HG02938 (cell line): Measurements from ENCODE around the gene NCKAP5.

Source experiments
- ATAC-seq: cut with Tn5 transposase; IDR thresholded peaks from one replicate; pipeline ENCODE4 v1.9.1; 2021; ENCODE audit warnings: mild to moderate bottlenecking, moderate library complexity; ENCODE audit not compliant: unreplicated experiment

NCKAP5 gene

DNA sequence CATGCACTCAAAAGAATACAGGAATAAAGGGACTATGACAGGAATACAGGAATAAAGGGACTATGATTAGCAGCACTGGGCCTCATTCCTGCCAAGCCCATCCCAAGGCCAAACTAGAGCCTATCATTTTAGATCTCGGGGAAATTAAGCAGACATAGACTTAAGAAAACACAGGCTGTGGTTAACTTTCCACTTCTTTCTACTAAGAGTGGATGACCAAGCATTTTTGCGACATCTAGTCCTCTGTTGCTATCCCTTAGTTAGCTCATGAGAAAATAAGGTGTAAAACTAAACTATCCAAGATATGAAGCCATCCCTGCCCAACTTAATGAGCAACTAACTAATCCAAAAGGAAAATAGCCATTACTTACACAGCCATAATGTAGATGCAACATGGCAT, 904.2 kb downstream of the NCKAP5 start:
- no peak for ATAC-seq

DNA sequence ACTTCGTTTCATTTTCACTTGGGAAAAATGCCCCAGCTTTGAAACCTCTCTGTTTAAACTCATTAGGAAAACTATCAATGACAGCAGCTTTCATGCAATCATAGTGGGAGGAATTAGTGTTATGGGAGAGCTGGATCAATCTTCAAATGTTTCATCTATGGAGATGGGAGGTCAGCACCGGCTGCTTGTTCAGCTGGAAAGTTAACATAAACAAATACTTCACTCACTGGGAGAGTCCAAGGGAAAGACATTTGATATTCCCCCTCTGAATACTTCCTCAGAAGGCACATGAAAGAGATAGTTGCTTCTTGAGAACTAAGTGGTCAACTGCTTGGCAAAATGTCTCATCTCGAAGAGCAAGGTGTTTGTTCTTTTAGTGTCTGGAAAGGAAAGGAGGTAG, 905.5 kb downstream of the NCKAP5 start:
- ATAC-seq: no peak

DNA sequence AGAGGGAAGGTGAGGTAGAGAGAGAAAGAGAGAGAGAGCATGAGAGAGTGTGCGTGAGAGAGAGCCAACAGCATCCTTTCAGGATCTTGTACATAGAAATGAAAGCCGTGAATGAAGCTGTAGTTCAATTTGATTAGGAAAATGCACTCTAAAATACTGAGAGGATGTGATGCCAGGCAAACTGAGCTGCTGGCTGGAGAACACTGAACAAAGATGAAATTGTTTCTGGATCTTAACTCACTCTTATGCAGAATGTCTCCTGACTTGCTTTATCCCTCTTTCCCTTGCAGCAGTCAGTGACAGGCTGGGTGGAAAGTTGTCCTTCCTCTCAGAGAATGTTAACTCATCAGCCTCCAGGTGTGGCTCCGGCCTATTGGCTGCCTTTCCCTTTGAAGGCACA, 908.9 kb downstream of the NCKAP5 start:
- no peak for ATAC-seq

DNA sequence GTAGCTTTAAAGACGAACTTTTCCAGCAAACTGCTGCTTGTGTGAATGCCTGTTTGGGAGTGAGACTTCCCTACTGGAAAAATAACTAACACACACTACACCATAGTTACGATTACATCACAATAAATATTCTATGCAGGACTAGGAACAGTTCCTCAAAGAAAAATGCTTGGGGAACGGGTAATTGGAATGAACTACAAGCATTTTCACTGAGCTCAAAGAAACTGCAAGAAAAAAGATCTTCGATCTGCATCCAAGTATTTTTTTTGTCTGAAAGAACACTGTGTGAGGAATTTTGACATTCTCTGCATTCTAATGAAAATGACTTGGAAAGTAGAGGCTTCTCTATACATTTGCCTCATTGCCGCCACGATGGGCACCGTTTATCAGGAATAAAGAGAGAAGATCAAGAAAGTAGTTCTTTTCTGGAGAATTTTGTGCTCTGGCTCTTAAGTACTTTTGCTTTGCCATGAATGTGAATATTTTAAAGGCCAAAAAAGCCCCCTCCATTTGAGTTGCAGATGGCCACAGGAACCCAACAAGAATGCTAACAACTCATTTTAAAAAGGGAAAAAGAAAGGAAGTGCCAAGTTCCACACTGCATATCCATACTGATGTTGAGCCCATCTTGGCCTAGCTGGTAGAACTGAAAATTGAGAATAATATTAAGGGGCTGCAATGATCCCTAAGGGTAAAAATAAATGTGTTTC, 911.8 kb downstream of the NCKAP5 start:
- no peak for ATAC-seq

DNA sequence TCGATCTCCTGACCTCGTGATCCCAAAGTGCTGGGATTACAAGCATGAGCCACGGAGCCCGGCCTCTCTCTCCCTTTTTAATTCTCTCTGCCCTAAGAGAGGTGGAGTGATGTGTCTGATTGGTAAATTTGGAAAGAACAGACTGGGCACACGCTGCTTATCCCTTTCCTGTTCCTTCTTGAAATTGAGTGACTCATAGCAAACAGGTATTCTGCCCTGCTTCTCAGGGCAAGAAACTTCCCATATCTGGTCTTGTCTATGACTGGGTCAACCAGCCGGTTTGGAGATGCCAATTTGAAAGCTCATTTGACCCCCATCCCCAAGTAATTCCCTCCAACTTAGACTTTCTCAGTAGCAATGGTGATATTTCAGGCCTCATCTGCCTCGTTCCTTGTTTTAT, 913.3 kb downstream of the NCKAP5 start:
- ATAC-seq: no peak

DNA sequence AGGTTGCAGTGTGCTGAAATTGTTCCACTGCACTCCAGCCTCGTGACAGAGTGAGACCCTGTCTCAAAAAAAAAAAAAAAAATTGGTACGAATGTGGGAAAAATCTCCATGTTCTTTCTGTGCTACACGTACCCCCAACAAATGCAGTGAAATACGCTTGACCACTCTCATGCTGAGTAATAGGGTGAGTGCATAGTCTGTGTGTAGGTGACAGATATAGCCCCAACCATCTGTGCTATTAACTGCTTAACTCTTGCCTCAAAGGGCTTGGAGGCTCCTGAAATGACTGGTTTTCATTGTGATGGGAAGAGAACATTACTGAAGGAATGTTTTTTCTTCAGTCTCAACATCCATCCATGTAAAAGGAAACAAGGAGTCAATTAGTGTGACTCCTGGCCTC, 913.9 kb downstream of the NCKAP5 start:
- no peak for ATAC-seq

DNA sequence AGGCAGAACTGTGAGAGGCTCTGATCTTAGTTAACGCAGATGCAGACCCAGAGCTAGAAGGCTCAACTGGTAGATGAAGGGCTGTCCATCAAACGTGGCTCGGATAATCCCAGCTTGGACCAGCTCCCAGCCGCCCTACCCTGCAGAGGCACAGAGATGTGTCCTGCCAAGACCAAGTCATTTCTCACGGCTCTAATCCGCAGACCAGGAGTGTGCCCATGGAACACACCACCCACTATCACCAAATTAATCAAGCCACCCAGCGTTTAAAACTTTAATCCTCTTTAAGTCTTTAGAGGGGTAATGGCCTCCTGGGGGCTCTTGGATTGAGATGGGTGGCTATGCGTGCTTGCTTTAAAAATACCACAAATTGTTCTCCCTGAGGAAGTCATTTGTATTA, 915.8 kb downstream of the NCKAP5 start:
- no peak for ATAC-seq

DNA sequence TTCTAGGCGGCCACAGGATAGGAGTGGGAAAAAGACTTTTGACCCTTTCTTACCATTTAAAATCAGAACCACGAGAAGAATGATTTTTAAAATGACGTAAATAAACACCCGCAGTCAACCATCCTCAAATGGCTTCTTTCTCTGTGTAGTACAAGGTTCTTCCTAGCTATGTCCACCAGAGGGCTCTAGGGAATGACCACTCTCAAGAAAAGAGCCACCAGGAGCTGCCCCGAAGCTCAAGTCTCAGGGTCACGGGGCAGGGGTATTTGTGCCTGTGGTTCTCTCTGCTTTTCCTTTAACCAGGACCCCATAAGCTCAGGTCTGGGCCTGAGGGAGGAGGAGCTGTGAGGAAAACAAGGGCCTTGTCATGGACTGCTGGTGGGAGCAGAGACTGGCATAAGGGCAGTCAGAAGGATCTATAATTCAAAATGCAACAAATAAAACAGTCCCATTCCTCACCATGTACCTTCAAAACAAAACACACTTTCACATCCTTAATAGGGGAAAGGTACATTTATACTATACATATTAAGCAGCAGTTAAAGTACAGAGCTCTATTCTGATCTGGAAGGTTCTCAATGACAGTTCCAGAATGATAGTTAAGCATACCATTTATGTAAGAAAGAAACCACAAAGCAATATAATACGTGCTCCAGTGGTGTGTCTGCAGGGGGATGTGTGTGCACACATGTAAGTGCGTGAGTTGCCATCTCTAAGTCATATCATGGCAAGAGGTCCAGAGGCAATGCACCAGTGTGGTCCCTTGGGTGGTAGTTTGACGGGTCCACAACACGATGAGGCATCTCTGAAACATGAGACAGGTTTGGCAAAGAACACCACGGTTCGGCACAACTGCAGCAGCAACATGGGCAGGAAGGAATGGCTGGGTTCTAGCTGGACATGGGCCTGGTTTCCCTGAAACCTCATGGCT, 916.9 kb downstream of the NCKAP5 start:
- no peak for ATAC-seq

DNA sequence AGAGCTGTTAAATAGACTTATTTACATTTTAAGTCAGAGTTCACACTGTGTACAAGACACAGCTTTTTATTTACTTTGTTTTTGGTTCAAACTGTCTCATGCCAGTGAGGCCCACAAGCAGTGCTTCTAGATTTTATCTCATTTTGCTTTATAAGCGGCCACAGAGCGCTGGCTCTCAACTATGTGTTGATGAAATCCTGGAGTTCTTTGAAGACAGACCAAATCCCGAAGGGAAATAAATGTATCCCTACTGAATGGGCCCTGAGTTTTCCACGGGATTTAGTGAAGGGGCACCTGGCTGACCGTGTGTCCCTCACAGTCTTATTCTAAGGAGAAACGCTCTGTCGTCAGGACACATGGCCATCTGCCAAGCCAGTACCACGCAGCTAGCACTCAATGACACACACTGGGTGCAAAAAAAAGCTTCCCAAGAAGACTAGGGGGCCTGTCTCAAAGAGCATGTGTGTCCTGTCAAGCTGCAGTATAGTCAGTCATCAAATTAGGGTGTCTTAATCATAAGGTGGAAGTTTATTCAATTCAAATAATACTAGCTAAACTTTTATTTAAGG, 921.6 kb downstream of the NCKAP5 start:
- no peak for ATAC-seq

DNA sequence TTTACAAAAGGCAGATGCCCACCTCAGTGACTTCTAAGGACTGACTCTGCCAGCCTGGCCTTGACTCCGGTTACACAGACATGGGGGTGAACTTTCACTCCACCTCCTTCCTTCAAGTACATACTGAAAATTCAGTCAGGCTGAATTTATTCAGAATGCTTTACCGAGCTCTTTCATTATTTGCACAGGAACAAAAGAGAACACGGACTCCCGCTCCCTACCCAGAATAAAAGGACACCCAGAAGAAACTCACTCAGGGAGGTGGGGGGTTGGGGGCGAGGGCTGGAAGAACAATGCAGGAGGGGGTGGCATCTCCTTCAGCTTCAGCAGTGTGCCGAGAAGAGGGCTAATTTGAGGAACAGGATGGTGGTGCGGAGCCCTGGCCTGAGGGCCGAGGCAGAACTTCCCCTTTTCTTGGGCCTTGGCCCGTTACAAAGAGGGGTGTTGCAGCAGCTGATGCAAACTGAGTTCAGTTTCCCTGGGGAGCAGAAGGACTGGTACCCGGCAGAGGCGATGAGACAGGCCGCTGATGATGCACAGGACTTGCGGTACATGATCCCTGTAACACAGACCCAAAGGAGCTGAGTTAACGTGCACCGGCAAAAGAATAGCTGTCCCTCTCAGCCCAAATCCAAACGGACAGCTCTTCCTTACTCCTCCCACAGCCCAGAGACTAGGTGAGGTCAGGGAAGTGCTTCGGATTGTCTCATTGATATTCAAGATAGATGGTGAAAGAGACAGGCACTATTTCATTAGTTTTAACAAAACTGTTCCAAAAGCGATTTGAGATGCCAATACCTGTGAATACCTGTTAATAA, 922.3 kb downstream of the NCKAP5 start:
- ATAC-seq: no peak

DNA sequence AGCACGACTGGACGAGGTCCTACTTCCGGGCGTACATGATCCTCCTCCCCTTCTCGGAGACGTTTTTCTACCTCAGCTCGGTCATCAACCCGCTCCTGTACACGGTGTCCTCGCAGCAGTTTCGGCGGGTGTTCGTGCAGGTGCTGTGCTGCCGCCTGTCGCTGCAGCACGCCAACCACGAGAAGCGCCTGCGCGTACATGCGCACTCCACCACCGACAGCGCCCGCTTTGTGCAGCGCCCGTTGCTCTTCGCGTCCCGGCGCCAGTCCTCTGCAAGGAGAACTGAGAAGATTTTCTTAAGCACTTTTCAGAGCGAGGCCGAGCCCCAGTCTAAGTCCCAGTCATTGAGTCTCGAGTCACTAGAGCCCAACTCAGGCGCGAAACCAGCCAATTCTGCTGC, 923.1 kb downstream of the NCKAP5 start:
- no peak for ATAC-seq

DNA sequence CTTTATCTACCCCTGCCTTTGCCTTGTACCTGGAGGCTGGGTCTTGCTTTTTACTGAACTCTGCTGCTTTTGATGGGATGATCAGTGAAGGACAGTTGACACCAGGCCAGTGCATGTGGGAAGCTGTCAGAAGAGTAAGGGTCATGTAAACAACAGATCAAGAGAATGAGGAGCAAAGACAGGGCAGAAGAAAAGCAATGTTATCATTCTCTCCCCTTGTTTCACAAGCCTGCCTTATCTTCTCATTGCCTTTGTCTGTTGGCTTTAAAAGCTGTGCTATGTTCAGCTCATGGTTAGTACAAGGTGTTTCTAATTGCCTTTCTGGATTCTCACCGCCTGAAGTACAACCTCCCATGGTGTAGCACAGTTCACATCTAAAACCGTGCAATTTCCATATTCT, 925.8 kb downstream of the NCKAP5 start:
- no peak for ATAC-seq

DNA sequence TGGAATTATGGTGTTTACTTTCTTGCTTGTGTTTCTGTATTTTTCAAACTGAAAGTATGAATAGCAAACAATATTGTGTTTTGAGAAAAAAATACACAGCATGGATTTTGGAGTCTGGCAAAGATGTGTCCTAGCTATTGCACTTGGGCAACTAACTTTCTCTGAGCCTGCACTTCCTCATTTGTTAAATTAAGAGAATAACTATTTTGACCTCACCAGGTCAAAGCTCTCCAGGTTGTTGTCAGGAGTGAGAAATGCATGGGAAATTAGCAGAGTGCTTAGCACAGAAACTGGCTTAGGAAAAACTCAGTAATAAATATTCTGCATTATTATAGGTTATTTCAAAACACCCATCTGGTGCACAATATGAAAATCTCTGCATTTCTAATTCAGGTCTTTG, 926.4 kb downstream of the NCKAP5 start:
- no peak for ATAC-seq

DNA sequence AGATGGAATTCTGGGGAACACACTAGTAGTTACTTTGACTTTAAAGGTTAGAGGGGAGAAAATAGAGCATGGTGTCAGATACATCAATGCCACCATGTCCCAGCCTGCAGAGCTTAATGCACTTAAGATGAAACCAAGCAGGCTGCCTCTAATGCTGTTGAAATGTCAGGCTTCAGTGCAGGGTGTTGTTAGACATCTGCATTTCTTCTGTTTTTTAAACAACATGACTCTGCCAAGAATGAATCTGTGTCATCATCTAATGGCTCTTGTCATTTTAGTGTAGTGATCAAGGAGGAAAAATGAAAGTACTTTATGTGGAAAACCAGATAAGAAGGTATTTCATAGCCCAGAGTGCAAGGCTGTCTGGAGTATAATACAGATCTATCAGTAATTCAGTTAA, 928.1 kb downstream of the NCKAP5 start:
- ATAC-seq: no peak

DNA sequence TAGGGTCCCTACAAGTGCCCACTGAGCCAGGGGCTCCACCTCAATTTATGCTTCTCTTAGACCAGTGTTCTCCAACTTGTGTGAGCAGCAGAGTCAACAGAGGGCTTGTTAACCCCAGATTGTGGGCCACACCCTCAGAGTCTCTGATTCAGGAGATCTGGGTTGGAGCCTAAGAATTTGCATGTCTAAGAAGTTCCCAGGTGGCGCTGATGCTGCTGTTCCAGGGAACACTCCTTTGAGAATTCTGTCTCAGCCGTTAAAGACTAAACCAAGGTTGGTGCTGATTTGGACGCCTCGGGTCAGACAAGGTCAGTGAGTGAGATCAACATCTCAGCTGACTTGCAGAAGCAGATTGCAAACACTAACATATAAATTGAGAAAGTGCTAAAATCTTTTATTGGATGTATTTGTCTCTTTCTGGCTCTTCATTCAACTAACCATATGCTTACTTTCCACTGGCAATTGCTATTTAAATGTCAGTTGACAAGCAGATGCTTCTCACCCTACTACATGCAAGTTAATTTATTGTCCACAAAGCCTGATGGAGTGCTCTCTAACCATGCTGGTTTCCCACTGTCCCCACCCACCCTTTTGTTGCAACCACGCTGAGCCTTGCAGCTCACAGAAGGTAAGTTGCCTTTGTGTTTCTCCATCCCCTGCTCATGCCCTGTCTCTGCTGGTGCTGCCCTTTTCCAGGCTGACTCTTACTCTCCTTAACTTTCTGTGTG, 929.8 kb downstream of the NCKAP5 start:
- no peak for ATAC-seq

DNA sequence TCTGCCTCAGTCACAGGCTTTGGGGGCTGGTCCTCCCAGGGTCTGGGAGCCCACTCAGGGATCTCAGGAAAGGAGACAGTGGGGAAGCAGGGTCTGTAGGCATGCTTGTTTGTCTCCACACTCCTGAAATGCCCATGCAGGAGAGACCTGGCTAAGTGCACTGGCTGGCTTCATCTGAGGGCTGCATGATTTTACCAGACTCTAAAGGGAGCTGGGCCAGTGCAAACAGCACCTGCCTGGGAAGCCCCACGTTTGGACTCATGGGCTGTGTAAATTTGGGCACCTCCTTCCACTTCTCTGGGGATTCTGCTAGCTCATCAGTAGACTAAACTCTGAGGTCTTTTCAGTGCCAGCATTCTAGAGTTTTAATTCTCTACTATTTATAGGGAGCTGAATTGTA, 931.9 kb downstream of the NCKAP5 start:
- no peak for ATAC-seq

DNA sequence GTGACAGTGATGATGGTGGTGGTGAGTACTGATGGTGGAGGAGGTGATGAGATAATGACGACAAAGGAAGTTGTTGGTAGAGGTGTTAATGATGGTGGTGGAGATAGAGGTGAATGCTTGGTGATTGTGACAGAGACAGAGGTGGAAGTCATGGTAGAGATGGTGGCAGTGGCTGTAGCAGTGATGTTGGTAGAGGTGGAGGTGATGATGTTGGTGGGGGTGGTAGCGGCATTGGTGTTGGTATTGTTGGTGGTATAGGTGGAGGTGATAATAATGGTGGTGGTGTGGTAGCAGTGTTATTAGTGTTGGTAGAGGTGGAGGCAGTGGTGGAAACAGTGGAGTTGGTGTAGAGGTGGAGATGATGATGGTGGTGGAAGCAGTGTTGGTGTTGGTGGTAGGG, 934.6 kb downstream of the NCKAP5 start:
- no peak for ATAC-seq

DNA sequence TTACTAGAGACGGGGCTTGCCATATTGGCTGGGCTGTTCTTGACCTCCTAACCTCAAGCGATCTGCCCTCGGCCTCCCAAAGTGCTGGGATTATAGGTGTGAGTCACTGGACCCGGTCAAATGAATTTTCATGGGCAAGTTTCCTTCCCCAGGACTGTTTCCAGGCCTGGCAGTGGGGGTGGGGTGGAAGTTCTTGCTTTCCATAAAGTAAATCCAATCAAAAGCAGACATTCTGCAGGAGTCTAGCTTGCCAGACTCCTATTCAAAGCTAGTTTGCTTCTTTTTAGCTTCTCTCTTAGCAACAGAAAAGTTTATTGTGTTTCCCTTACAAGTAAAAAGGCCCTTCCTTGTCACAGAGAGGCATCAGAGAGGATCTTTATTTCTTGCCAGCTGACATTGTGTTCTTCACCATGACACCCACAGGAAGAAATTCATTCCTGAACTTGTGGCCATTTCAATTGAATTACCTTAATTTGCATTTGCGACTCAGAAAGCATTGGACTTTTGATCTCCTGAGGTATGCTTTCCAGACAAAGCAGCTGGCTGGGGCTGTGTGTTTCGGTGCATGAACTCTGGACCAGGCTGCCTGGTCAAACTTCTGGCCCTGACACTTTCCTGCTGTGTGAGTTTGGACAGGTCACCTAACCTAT, 936.1 kb downstream of the NCKAP5 start:
- no peak for ATAC-seq

DNA sequence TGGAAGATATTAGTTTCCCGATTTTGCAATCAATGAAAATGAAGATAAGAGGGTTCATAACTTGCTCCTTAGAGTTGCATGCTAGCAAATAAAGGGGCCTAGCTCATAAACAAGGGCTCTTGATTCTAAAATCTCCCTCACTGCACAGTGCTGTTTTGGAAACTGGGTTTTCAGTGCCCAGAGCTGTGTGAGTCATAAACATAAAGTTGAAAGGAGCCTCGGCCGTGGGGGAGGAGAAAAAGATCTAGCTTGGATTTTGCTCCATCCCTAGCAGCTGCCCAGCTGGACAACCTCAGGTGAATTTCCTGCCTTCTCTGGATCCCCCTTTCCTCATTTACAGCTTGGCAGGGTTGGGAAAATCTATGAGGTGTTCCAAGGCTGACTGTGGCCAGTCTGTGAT, 940.7 kb downstream of the NCKAP5 start:
- ATAC-seq: no peak
